Gastrocnemius medialis (tissue), 4 donors: ENCODE results near the gene CPLX1. TPM values are rescaled to one million over a fixed set of nuclear protein-coding genes. Genes with fewer than 3 reads are reported as not detected.

Experiments used
- ATAC-seq, 2 donors: fragments of 150-250 bp; one replicate each; pipeline ENCODE4 v1.9.1; 2016
- DNase-seq, 2 donors: peaks; one replicate each; pipeline ENCODE4 v3.0.0-alpha.2; 2019
- H3K27ac ChIP-seq, 4 donors: fragments of 200-600 bp; sonication (generic); 1 replicate in 1 of 4; 2 replicates in 3 of 4; pipeline ENCODE4 v1.5.1; 2016 to 2018; ENCODE audit warnings: mild to moderate bottlenecking in 2 of 4, moderate library complexity in 1 of 4
- H3K27me3 ChIP-seq, 3 donors: fragments of 200-600 bp; sonication (generic) in 2 of 3; 1 replicate in 1 of 3; 2 replicates in 2 of 3; pipeline versions ENCODE4 v1.5.1 to v1.6.0; 2016 to 2019; ENCODE audit warnings: mild to moderate bottlenecking in 1 of 3, moderate library complexity in 1 of 3
- H3K36me3 ChIP-seq, 2 donors: fragments of 200-600 bp; sonication (generic) in 1 of 2; one replicate each; pipeline ENCODE4 v1.5.1; 2017 to 2018
- H3K4me1 ChIP-seq, 2 donors: fragments of 200-600 bp; sonication (generic) in 1 of 2; one replicate each; pipeline ENCODE4 v1.5.1; 2016 to 2017; ENCODE audit warnings: mild to moderate bottlenecking in 2 of 2
- H3K4me3 ChIP-seq, 4 donors: fragments of 200-600 bp; sonication (generic) in 3 of 4; 1 replicate in 1 of 4; 2 replicates in 3 of 4; pipeline ENCODE4 v1.5.1; 2016 to 2019; ENCODE audit warnings: mild to moderate bottlenecking in 2 of 4
- H3K9me3 ChIP-seq, 3 donors: fragments of 200-600 bp; sonication (generic) in 2 of 3; 1 replicate in 1 of 3; 2 replicates in 2 of 3; pipeline ENCODE4 v1.5.1; 2016 to 2019
- POLR2A ChIP-seq, 2 donors: fragments of 450-650 bp; IDR thresholded peaks; one replicate each; pipeline ENCODE4 v1.6.1; 2017; ENCODE audit warnings: antibody characterized with exemption in 2 of 2, mild to moderate bottlenecking in 2 of 2, moderate library complexity in 2 of 2
- in situ Hi-C, 4 donors: fragments of 200-750 bp; cut with MboI; loops; one replicate each; pipeline versions ENCODE4 v1.15.0 to v1.8.0; 2017; ENCODE audit warnings: low sequenced_read_pairs in 4 of 4
- intact Hi-C: fragments of 100-400 bp; cut with DNase I; formaldehyde crosslinking; loops from one replicate; pipeline ENCODE4 v1.15.1; 2023; ENCODE audit warnings: low total_unique reads
- total RNA-seq, 4 donors: library from RNA; depleted of rRNA; stranded (reverse); fragments of >200 nt; gene quantifications; one replicate each; pipeline versions ENCODE4 v1.1.0 to v1.2.3, GENCODE V29; 2016
- TF ChIP-seq, protein P1 (sequence below), 5 experiments: fragments of 450-650 bp in 3 of 5; fragments of 200-600 bp in 2 of 5; sonication (generic) in 2 of 5; IDR thresholded peaks in 4 of 5; conservative IDR thresholded peaks in 1 of 5; 1 replicate in 4 of 5; 2 replicates in 1 of 5; pipeline ENCODE4 v1.5.1; 2016 to 2019; ENCODE audit warnings: antibody characterized with exemption in 5 of 5, mild to moderate bottlenecking in 3 of 5, moderate library complexity in 3 of 5

The CPLX1 gene
- total RNA-seq, 4 donors from 2014 or later, result 0.91 to 1.0 TPM; not detected in 2

DNA sequence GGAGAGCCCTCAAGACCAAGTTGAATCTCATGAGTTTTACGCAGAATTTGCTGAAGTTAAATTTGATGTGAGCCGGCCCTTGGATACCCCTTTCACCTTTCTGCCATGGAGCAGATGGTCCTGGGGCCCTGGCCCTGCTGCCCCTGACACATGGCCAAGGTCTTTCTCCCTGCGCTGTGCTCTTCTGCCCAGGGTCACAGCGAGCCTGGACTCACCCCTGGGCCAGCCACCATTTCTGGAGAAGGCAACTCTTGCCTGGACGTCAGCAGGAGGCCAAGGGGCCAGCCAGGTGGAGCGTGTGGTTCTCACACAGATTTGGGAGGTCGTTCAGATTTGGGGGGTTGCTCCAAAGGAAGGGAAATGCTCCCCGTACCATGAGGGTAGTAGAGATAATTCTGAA lies 90.3 kb downstream of the CPLX1 start:
- Histone ChIP-seq H3K36me3 (peaks cover 0 to 54% of the 10 kb centered on the region in 2 donors), H3K4me1 (no peaks in the 10 kb centered on the region), H3K4me3 (no peak overlapping the region), H3K27ac (no peak overlapping the region), H3K9me3 (no peaks in the 10 kb centered on the region), H3K27me3 (no peaks in the 10 kb centered on the region)
- ATAC-seq (no peak), DNase-seq (no peak)
- TF ChIP-seq, protein P1, sequence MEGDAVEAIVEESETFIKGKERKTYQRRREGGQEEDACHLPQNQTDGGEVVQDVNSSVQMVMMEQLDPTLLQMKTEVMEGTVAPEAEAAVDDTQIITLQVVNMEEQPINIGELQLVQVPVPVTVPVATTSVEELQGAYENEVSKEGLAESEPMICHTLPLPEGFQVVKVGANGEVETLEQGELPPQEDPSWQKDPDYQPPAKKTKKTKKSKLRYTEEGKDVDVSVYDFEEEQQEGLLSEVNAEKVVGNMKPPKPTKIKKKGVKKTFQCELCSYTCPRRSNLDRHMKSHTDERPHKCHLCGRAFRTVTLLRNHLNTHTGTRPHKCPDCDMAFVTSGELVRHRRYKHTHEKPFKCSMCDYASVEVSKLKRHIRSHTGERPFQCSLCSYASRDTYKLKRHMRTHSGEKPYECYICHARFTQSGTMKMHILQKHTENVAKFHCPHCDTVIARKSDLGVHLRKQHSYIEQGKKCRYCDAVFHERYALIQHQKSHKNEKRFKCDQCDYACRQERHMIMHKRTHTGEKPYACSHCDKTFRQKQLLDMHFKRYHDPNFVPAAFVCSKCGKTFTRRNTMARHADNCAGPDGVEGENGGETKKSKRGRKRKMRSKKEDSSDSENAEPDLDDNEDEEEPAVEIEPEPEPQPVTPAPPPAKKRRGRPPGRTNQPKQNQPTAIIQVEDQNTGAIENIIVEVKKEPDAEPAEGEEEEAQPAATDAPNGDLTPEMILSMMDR (IDR thresholded peaks at IDR 0.05 in 4 of 5, conservative IDR thresholded peaks at IDR 0.05 in 1 of 5), result no peak
- TF ChIP-seq POLR2A (IDR thresholded peaks at IDR 0.05), result no peak
- intact Hi-C loops (no loop called here), in situ Hi-C loops (no loop called here)

Other genes with a start within 250 kb of the CPLX1 start
- not detected for gene TMEM271, start 249.8 kb downstream of the CPLX1 start, total RNA-seq
- gene PDE6B, start 200.6 kb downstream of the CPLX1 start, total RNA-seq, result not detected
- gene ATP5ME, start 151.9 kb downstream of the CPLX1 start, total RNA-seq, result 100 to 1,000 TPM in 1 of 4 donors, 10 to 100 TPM in 3; 24.7 to 172 (median 91.5) TPM
- 10 to 100 TPM in 1 of 4 donors, 1 to 10 TPM in 3; 1.3 to 20.3 (median 3.6) TPM for gene MYL5, start 151.6 kb downstream of the CPLX1 start, total RNA-seq
- 1 to 10 TPM; 1.3 to 3.4 (median 2.2) TPM for gene SLC49A3, start 137.0 kb downstream of the CPLX1 start, total RNA-seq
- 10 to 100 TPM; 14.5 to 31.9 (median 21.6) TPM for gene PCGF3, start 120.3 kb downstream of the CPLX1 start, total RNA-seq
- gene GAK, start 106.2 kb upstream of the CPLX1 start, total RNA-seq, result 10 to 100 TPM; 34.9 to 48.3 (median 44.5) TPM
- 10 to 100 TPM; 15.3 to 29.6 (median 20.8) TPM for gene TMEM175, start 106.3 kb upstream of the CPLX1 start, total RNA-seq
- gene DGKQ, start 147.4 kb upstream of the CPLX1 start, total RNA-seq, result 1 to 10 TPM; 3.2 to 5.2 (median 4.5) TPM
- 10 to 100 TPM in 1 of 4 donors, 1 to 10 TPM in 2, under 1 TPM in 1; 0.12 to 10.8 (median 2.4) TPM for gene IDUA, start 160.9 kb upstream of the CPLX1 start, total RNA-seq
- under 1 TPM in 1 of 4 donors, not detected in 3; 0.16 TPM for gene SLC26A1, start 167.3 kb upstream of the CPLX1 start, total RNA-seq
- 10 to 100 TPM; 10.4 to 32.4 (median 15.2) TPM for gene FGFRL1, start 185.5 kb upstream of the CPLX1 start, total RNA-seq